Raji (cell line): ENCODE results near the gene UBE2D2.

Experiments
- POLR2A ChIP-seq: IDR thresholded peaks from 2 replicates; pipeline ENCODE4 v1.6.1; 2011; ENCODE audit warnings: low read depth, low read length, control low read depth; ENCODE audit not compliant: insufficient read depth

UBE2D2 gene

DNA sequence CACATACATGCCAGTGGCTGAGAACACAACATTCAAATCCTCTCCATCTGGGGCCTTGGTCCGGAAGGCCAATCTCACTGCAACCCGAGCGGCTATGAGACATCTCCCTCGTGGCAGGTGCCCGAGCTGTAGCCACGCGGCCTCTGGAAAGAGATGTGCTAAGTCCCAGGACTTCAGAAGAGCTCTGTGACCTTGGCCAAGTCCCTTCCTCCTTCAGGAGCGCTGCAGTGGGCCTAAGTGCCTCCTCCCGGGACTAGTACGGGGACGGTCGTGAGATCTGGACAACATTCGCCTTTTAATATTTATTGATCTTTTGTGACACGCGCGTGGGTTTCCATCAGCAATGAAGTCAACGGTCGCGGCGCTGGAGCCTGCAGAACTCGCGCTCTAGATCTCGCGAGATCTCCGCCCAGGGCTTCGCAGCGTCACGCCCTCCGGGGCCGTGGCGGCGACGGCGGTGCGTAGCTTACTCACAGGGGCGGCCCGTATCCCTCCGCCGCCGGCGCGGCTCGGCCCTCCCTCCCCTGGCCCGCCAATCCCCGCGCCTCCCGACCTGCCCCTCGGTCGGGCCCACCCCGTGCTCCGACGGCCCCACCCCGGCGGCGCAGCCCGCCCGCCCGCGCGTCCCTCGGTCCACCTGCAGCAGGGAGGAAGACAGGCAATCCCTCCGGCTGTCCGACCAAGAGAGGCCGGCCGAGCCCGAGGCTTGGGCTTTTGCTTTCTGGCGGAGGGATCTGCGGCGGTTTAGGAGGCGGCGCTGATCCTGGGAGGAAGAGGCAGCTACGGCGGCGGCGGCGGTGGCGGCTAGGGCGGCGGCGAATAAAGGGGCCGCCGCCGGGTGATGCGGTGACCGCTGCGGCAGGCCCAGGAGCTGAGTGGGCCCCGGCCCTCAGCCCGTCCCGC is at the start of gene UBE2D2:
Gene UBE2D2, plus strand, starts transcription at position 588 of the 903 bp plus-strand sequence. CDS start 453 bp downstream, outside the sequence.
- peak; percentile 92 for TF ChIP-seq POLR2A

GRCh38 chr5:139512786-139513390 is 48.3 kb upstream of the UBE2D2 start:
- no peak for TF ChIP-seq POLR2A

GRCh38 chr5:139513852-139514485 is 47.2 kb upstream of the UBE2D2 start:
- TF ChIP-seq POLR2A = no peak

DNA sequence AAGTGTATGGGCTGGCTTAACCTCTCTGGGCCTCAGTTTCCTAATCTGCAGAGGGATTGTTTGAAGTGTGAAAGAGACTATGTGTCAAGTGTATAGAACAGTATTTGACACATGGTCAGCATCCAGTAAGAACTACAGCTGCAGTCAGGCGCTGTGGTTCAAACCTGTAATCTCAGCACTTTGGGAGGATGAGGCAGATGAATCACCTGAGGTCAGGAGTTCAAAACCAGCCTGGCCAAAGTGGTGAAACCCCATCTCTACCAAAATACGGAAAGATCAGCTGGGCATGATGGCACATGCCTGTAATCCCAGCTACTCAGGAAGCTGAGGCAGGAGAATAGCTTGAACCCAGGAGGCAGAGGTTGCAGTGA is 46.7 kb upstream of the UBE2D2 start:
- TF ChIP-seq POLR2A = no peak

- peak; percentile 80 for TF ChIP-seq POLR2A
Measured at GRCh38 chr5:139517683-139518564, 43.2 kb upstream of the UBE2D2 start.

DNA sequence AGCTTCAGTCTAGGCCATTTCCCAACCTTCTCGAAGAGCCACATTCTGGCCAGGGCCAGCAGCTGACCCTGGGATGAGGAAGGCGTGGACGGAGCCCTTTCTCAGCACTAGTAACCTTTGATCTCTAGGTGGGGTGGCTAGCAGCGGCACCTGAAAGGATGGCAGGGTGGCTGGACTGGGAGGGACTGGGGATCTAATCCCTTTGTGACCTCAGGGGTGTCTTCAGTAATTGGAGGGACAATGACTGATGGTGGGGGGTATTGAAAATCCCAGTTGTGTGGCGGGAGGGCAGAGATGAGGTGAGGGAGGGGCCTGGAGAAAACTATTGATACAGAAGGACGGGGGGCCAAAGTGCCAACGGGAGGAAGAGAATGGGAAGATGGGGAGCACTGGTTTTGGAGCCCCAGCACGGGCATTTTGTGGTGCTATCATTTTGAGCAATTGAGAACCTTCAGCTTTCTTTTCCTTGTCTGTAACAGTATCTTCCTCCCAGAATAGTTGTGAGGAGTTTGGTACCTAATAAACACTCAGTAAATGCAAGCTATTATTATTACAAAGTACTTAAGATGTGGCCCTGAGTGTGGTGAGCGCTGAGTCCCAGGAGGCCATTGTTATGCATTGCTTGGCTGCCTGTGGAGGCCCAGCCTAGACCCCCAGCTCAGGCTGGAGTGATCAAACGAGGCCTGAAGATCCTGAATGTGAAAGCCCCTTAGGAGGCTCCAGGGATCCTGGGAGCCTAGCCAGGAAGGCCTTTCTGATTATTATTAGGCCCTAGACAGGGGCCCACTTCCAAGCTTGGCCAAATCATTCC is 37.3 kb upstream of the UBE2D2 start:
- no peak for TF ChIP-seq POLR2A

- no peak for TF ChIP-seq POLR2A
Measured at GRCh38 chr5:139524446-139524845, 36.7 kb upstream of the UBE2D2 start.

- TF ChIP-seq POLR2A = no peak
Measured at GRCh38 chr5:139524940-139525585, 36.1 kb upstream of the UBE2D2 start.

DNA sequence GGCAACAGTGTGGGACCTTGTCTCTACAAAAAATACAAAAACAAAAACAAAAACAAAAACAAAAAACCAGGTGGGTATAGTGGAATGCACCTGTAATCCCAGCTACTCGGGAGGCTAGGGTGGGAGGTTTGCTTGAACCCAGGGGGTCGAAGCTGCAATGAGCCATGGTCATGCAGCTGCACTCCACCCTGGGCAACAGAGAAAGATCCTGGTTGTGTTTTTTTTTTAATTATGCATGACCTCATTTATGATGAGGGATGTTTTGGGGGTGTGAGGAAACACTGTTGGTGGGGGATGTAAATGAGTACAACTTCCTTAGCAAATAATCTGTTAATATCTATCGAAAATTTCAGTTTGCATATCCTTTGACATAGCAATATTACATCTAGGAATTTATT is 29.4 kb upstream of the UBE2D2 start:
- TF ChIP-seq POLR2A = no peak

DNA sequence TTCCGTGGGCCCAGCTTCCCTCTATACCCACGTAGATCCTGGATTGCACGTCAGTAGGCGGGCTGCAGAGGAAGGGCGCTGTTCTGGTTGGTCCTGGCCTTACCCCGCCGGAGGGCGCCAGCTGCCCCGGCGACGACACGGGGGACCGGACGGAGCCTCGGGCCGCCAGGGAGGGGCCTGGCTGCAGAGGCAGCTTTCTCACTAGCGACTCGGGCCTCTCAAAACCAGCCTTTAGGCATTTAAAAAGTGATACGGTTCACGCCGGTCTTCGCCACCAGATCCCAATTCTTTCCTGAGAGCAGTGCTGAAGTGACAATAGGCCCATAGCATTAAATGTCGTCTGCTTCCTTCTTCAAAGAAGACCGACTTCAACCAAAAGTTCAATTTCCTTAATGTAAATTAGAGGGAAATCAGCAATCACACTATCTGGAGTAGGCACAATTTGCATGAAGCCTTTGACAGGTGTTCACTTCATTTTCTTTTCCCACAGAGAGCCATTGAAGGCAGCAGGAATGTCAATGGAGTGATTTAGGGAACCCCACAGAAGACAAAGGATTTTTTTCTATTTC is 17.6 kb upstream of the UBE2D2 start:
- peak; percentile 52; the same call in 1 of the 2 replicates for TF ChIP-seq POLR2A

- no peak for TF ChIP-seq POLR2A
Measured at GRCh38 chr5:139549162-139549894, 11.8 kb upstream of the UBE2D2 start.

- no peak for TF ChIP-seq POLR2A
Measured at GRCh38 chr5:139551191-139551889, 9.8 kb upstream of the UBE2D2 start.
